HG02571 (cell line): ENCODE measurements around the gene NEUROG1.

Experiments used
- ATAC-seq: cut with Tn5 transposase; IDR thresholded peaks from one replicate; pipeline ENCODE4 v1.9.1; 2021; ENCODE audit warnings: mild to moderate bottlenecking, moderate library complexity; ENCODE audit not compliant: unreplicated experiment

Gene NEUROG1

DNA sequence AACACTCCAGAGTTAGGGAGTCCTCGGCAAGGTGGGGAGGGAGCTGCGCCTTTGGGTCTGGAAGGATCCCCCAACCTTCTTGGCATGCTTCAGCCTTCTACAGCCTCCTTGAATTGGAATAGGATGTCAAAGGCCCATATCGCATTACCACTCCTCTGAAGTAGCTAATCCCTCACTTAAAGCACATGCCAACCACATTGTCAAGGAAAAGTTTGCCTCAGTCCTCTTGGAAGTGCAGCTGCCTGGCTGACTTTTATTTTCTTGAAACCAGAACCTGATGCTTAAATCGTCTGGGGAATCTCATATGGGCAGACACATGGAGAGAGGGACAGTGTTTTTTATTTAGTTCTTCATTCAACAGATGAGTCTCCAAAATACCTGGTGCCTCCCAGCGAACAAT lies 28.6 kb upstream of the NEUROG1 start:
- ATAC-seq: no peak

DNA sequence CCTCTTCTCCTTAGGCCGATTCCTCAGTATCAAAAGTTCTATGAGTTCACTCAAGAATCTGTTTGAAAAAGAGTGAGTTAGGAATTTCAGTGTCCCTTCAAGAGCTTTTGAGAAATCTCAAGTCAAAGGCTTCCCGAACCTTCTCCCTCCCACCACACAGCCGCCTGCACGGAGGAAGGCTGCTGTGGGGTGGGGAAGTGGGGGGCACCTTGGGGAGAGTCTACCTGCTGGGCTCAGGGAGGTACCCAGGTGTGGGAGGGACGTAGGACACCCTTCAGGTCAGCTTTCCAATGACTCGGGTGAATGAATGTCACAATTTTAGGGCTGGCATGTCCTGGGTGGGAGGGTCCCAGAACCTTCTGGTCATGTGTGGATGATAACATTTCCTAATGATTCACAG lies 25.5 kb upstream of the NEUROG1 start:
- no peak for ATAC-seq

DNA sequence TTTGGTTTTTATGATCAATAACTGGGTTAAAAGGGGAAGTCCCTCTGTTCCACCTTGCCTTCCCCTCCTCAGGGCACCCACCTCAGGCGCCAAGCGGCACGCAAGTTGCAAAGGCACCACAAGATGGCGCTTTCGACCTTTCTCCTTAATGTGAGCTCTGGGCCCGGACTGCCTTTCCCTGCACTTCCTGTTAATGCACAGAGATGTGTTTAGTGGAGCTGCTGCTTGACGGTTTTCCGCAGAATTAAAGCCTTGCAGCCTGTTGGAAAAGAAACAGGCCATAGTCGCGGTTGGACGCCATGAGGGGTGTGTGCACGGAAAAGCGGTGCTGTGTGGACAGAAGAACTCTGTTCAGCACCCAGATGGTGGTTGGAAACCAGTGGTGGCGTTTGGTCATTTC lies 25.1 kb upstream of the NEUROG1 start:
- ATAC-seq: peak; percentile 76

DNA sequence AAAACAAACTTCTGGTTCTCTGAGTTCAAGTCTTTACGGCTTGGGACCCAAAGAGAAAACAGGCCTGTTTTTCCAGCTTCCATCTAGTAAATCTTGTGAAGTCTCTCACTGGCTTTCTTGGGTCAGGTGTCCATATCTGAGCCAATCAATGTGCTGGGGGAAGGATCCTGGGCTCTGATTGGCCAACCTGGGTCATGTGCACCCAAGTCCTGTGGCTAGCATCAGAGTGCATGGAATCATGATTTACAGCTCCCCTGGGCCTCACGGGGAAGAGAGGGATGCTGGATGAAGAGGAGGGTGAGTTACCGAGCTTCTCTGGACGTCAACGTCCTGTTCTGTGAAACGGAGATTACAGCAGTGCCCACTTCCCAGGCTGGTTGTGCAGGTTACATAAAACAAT lies 23.6 kb upstream of the NEUROG1 start:
- ATAC-seq: no peak

DNA sequence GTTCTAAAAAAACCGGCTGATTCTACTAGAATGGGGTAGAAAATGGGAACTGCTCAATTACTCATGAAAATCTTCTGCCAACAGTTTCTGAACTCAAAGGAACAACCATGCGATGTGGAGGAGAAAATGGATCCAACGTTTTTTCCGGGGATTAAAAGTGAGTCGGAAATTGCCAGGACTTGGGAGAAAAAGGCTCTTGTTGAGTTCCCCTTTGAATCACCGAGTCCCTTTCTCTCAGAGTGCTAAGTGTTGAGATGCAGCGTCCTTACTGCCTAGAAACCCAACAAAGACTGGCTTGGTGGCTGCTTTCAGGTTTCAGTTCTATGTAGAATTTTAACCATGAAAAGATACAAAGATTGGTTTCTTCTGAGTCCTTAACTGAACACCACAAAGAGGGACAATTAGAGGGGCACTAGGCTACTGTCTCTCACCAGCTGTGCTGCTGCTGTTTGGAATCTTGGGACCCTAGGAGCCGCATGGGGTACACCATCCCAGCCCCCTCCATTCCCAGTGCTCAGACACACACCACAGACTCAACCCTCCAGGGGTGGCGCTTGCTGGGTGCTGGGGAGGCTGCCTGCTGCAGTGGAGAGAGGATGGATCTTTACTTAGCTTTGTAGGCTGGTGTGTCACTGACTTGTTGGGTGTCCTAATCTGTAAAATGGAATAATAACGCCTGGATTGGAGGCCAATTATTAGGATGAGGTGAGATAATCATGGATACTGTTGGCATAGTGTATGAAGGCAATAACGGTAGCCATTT lies 21.5 kb upstream of the NEUROG1 start:
- ATAC-seq: no peak

DNA sequence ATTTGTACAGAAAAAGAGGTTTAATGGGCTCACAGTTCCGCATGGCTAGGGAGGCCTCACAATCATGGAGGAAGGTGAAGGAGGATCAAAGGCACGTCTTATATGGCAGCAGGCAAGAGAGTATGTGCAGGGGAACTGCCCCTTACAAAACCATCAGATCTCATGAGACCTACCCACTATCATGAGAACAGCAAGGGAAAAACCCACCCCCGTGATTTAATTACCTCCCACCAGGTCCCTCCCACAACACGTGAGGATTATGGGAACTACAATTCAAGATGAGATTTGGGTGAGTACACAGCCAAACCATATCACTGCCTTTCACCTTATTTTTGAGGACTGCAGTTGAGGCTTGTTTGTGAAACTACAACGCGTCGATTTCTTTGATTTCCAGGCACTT lies 20.9 kb upstream of the NEUROG1 start:
- no peak for ATAC-seq

DNA sequence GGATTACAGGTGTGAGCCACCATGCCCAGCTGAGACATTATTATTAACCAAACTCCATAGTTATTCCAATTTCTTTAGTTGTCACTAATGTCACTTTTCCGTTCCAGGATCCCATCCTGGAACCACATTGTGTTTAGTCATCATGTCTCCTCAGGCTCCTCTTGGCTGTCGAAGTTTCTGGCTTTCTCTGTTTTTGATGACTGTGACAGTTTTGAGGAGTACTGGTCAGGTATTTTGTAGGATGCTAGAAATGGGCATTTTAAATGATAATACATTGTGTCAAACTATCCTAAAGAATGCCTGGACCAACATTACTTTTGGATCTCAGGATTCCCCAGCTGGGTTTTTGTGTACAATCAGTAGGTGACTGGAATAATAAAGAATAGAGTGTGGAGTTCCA lies 19.8 kb upstream of the NEUROG1 start:
- no peak for ATAC-seq

DNA sequence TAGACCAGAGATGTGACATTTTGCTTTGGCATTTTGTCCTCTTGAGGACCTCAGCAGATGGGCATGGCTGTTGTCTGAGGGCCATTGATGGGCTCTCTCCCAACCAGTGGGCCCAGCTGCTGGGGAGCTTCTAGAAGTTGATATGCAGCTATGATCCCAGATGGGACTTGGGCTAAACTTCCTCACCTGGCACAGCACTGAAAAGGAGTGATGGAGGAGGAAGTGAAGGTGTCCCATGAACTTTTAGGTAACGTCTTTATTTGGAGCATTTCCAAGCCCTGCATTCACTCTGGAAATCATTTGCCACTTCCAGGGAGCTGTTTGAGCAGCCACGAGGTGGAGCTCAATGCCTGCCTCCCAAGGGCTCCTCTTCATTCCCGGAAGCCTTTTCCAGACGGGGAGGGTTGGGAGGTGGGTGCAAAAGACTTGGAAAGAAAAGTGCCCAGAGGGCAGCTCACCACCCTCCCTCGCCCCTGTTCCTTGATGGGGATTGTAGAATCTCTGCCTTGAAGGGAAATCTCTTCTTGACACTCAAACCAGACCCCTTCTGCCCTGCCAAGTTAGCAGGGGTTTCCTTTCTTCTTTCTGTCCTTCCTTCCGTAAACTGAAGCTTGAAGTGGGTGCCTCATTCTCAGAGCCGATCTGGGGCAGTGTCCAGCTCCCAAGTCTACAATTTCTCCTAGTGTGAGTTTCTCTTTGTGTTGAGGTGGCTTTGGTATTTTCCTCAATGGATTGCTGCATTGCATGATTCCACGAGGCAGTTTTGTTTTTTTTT lies 18.1 kb upstream of the NEUROG1 start:
- no peak for ATAC-seq

DNA sequence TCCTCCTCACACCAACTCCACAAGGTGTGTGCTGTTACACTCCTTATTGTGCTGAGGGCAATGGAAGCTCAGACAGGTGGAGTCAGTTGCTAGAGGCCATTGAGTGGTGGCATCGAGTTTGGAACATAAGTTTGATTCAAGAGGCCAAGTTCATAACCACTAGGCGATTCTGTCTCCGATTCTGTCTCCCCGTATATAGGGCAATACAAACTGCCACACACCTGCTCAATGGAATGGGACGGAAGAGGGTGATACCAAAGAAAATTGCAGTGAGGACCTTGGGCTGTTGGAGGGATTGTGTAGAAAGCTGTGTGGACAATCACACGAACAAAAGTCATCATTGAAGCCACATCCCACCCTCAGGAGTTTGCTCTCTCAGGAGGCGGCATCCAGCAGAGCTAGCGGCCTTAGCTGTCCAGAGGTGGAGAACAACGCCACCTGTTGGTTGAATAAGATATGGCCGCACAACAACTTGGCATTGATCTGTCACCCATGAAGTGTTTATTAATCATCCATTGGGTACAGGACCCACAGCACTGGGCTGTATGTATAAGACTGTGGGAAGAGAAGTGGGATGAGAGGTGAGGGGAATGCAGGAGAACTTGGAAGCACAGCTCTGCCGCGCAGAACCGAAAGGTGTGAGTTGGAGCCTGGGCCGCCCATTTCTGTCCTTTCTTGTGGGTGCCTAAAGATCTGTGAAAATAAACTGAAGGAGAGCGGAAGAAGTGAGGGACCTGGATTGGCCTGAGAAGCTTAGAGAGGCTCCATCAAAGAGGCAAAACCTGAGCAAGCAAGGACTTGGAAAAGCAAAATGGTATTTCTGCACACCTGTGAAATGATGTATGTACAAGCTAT lies 16.1 kb upstream of the NEUROG1 start:
- no peak for ATAC-seq

DNA sequence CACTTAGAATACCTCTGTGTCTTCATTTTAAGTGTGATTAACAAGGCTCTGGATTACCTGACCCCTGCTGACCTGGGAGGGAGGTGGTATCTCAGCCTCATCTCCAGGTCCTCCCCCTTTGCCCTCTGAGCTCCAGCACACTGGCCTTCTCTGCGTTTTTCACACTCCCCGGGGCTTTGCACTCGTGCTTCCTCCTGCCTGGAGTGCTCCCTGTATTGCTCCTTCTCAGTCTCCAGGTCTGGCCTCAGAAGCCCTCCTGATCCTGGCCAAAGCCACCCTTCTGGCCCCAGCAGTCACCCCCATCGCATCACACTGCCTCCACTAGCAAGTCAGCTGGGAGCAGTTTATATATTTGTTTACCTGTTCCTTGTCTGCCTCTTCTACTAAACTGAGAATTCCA lies 13.6 kb upstream of the NEUROG1 start:
- ATAC-seq: no peak

DNA sequence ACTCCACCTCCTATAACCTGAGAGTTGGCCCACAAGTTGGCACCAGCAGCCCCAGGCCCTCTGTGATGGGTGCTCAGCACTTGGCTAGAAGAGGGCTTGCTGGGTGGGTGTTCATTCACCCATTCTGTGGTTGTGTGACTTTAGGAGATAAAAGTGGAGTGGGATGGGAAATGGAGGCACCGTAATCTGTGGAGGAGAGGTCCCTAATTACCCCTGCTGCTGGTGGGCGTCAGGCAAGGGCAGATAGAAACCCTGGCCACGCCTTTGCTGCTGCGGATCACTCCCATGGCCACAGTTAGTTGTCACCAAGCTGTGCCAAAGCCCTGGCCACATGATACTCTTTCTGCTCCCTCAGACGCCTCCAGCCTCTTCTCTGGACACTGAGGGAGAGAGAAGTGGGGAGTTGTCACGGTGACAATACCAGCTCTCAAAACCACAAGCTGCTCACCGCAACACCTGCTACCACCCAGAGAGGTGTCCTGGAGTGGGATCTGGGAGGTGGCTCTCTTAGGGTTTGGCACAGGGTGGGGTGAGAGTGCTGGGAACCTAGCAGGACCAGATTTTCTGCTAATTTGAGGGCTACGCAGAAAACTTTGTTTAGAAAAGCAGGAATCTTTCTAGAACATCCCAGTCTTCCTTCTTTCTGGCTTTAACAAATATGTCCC lies 12.0 kb upstream of the NEUROG1 start:
- no peak for ATAC-seq

DNA sequence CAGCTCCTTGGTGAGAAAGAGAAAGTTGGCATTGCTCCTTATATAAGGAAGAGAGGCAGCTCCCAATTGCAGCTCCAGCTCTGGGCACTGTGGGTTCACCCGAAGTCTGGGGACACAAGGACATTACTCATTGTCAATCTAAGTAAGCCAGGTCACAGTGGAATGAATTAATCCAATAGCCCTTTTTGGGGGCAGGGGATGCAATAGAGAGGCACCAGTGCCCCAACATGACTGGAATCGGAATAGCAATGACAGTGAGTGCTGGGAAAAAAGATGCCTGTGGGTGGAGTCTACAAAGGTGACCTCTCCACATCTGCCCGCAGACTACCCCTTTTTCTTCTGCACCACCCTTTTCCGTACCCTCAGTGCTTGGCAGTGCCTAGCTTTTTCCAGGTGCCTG lies 11.1 kb upstream of the NEUROG1 start:
- ATAC-seq: no peak

DNA sequence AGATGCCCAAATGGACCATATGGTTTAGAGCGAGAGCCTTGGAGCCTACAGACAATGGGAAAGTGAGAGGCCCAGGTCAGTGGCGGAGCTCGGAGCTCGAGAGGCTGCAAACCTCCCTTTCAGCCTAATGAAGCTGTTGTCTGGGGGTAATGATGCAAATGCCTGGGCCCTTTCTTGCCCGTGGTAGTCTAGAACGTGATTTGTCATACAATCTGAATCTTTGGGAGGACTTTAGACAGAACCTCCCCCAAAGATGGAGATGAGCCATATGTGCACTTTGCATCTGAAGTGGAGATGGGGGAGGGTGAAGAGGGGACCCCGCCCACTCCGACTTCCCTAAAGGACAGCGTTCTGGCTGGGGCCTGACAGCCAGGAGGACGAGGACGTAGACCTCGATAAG lies 10.3 kb upstream of the NEUROG1 start:
- no peak for ATAC-seq

DNA sequence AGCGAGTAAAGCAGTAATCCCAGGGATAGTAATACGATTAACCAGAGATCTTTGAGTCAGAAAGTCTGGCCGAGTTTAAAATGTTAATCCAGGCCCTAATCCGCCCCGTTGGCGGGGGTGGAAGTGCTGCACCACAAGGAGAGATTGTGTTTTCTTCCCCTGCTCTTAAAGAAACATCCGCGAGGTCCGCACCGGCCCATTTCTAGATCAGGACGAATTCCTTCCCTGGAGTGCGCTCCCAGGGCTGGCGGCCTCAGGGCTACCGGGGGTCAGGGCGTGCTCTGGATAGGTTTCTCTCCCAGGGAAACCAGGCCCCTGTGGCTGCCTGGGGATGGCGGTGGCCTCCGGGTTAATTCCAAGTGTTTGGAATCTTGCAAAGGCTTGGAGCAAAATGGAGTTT lies 9.3 kb upstream of the NEUROG1 start:
- ATAC-seq: no peak

DNA sequence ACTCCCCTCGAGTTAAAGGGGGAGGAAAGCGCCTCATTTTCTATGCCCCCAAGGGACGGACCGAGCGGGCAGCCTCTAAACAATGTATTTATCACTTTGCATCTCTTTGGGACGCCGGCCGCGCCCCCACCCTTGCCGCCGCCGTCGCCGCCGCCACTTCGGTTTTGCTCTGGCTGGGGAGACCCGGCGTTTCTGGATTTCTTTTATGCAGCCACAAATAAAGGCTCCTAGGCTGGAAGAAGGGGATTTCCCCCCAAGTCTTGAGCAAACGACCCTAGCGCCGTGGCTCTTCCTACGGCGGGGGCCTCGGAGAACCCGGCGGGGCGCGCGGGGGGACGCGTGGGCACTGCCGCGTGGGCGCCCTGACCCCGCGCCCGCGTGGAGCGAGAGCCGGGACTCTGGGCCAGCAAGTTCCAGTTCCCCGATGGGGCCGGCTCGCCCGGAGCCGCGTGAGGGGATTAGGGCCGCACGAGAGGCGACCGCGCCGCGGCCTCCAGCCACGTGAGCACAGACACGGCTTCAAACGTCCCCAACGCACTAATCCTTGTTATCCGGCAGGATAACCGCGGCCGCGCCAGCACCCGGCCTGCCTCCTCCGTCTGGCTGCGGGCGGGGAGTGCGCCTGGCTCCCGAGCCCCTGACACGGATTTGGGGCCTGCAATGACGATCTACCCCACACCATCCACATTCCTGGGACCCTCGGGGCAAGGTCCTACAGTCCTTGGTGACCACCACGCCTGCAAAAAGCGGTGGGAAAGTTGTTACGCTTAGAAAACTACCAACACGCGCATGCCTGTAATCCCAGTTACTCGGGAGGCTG lies 7.9 kb upstream of the NEUROG1 start:
- no peak for ATAC-seq

DNA sequence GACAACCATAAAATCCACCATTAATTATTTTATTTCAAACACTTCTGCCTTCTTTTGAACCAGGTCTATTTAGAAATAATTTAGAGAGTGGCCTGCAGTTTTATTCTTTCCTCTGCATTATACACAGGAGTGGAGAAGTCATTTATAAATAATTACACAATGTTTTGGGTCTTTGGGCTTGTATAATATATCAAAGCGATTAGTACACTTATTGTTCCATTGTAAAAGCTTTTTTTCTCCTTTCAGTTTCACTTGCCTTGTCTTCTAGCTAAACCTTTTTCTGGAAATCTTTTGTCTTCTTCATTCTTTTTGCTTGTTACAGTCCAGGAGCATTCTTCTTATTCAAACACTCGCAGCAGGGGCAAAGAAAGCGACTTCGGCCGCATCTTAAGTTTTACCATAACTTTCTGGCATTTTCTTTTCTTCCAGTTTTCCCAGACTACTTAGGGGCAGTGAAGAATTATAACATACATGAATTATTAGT lies 7.3 kb upstream of the NEUROG1 start:
- no peak for ATAC-seq

DNA sequence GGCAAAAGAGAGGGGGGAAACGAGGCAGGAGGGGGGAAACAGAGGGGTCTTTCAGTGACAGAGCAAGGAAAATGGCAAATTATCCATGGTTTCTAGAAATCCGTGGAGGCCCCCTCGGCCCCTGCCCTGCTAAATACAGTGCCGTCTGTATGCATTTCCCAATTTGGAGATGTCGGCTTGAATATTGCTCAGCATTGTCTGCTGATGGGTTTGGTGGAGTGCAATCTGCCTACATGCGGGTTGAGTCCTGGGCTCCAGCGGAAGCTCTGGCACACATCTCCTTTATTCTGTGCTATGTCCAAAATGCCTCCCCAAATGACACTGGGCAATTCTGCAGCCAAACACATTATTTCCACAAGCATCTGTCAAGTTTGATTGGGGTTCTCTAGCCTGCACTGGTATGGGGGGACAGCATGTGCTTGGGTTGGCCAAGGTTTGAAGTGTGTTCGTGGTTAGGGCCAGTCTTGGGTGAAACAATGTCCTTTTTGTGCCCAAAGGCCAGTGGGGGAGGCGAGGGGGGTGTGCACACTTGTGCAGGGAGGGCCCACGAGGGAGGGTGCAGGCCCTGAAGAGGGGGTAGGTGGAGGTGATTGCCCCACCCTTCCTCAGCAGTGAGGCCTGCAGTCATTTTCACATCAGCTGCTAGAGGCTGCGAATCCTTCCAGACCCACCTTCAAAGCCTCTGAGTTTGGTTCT lies 6.2 kb upstream of the NEUROG1 start:
- no peak for ATAC-seq

DNA sequence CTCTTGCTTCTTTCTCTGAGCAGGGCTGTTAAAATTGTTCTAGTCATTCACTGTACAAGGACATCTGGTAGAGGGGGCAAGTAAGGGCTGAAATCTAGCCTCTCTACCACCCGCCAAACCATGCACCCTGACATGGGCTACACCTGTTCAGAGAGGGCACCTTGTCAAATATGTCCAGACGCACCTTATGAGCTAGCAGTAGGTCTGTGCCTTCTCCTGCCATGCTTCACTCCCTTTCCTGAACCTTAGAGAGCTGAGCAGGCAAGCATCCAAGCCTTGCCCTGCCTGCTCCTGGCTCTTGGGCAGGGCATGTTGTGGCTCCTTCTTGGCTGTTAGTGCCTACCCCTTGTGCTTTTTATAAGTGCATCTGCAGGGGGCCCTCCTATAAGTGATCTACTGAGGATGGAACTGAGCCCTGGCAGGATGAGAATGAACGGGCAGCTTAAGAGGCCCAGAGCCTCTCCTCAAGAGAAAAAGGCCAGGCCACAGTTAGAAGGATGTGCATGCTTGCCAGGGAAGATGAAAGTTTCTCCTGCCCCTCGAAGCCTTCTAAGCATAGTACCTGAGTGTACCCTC lies 3.8 kb upstream of the NEUROG1 start:
- ATAC-seq: no peak

DNA sequence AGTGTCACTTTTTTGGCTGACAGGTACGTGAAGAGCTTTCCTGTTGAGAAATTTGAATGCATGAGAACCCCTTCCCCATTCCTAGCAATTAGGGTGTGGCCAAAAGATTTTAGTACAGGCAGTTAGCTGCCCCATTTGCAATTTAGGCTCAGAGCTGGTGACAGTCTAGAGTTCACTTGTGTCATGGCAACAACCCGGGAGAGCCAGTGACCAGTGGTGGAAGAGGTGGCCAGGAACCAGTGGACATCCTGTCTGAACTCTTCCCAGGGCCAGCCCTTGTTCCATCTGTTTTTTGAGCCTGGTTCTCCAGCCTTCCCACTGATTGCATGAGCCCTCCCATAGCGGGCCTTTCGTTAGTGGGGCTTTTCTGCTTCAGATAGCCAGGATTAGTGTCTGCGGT lies 2.5 kb upstream of the NEUROG1 start:
- ATAC-seq: no peak
